Testis (tissue), 3 donors: ENCODE results near the gene ATXN7L1. TPM values are rescaled to one million over a fixed set of nuclear protein-coding genes. Genes with fewer than 3 reads are reported as not detected.

Source experiments
- DNase-seq: peaks from one replicate; pipeline ENCODE4 v3.0.0-alpha.2; 2019
- H3K27ac ChIP-seq, 2 donors: fragments of 200-600 bp; sonication (generic); one replicate each; pipeline ENCODE4 v1.5.1; 2019
- H3K27me3 ChIP-seq: fragments of 200-600 bp; sonication (generic); one replicate; pipeline ENCODE4 v1.5.1; 2019
- H3K36me3 ChIP-seq: fragments of 200-600 bp; sonication (generic); one replicate; pipeline ENCODE4 v1.5.1; 2017; ENCODE audit warnings: low read depth; ENCODE audit errors: missing control alignments
- H3K4me1 ChIP-seq: fragments of 200-600 bp; sonication (generic); one replicate; pipeline ENCODE4 v1.5.1; 2019
- H3K4me3 ChIP-seq, 2 donors: fragments of 200-600 bp; sonication (generic); one replicate each; pipeline ENCODE4 v1.5.1; 2017 to 2019
- H3K9me3 ChIP-seq: fragments of 200-600 bp; sonication (generic); one replicate; pipeline ENCODE4 v1.5.1; 2017
- POLR2A ChIP-seq: fragments of 450-650 bp; IDR thresholded peaks from one replicate; pipeline ENCODE4 v1.6.1; 2017; ENCODE audit warnings: antibody characterized with exemption, mild to moderate bottlenecking, moderate library complexity
- WGBS, 2 donors: methylation state at CpG; one replicate each; pipeline ENCODE4 v1.1.5; 2018; 5-methylcytosine and 5-hydroxymethylcytosine counted together
- intact Hi-C: fragments of 100-400 bp; cut with DNase I; formaldehyde crosslinking; loops from one replicate; pipeline ENCODE4 v1.15.1; 2023; ENCODE audit warnings: low total_unique reads
- polyA plus RNA-seq: library from polyadenylated mRNA; stranded (reverse); fragments of 350-450 nt; fragmentation: Illumina TruSeq; extraction: RNeasy Lipid Tissue Mini Kit (QIAGEN cat#74804); gene quantifications from one replicate; pipeline ENCODE4 v1.2.3, GENCODE V29; 2014; ENCODE audit warnings: low read depth, low replicate concordance; ENCODE audit not compliant: insufficient read depth
- total RNA-seq, 2 donors: library from RNA; depleted of rRNA; stranded (reverse); fragments of >200 nt; gene quantifications; one replicate each; pipeline ENCODE4 v1.2.3, GENCODE V29; 2016
- TF ChIP-seq, protein P1 (sequence below), 3 experiments: fragments of 450-650 bp in 2 of 3; fragments of 200-600 bp in 1 of 3; sonication (generic) in 1 of 3; IDR thresholded peaks; one replicate each; pipeline ENCODE4 v1.5.1; 2016 to 2019; ENCODE audit warnings: antibody characterized with exemption in 3 of 3, mild to moderate bottlenecking in 2 of 3, moderate library complexity in 1 of 3

Gene ATXN7L1
- total and polyA plus RNA-seq, 3 donors from 2014 or later: 35.7 to 61.7 (median 35.9) TPM

DNA sequence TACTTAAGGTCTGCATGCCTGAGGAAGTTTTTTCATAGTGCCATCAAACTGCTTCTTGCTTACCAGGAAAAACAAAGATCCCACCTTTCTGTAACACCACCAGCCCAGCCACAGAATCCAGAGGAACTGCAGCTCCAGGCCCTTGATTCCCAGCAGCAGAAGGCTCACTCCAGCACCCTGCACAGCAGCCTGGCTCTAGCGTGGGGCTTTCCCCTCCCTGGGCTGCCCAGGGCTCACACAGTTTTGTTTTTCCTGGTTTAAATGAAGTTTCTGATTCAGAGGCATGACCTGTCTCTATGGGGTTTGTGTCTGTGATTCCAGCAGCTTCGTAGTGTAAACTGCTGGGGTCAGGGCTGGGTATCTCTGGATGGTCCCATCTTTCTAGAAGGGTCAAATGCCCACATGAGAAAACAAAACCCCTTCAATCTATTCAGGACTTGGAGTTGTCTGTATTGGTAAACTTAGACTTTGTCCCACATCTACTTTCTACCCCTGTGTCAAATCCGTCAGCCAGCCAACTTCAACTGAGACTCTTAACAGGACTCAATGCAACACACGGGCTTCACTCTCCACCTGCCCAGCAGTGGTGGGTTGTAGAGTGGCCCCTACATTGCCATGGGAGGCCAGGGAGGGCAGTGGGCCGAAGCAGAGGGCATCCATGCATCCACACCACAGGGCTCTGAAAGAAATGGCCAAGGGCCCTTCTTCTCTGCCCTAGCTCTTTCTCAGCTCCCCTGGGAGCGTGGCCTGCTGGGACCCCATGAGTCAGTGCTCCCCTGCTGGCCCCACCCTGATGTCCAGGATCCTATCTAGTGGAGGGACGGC is 73.6 kb downstream of the ATXN7L1 start:
- no peak for DNase-seq
- Histone ChIP-seq H3K4me3 (no peak overlapping the region), H3K36me3 (no peaks in the 10 kb centered on the region), H3K27ac (no peak overlapping the region), H3K4me1 (no peaks in the 10 kb centered on the region), H3K9me3 (no peaks in the 10 kb centered on the region), H3K27me3 (no peaks in the 10 kb centered on the region)
- WGBS, 2 donors: 84 to 93% methylated on average over 4 to 7 of the region's 7 CpGs
- TF ChIP-seq, protein P1, sequence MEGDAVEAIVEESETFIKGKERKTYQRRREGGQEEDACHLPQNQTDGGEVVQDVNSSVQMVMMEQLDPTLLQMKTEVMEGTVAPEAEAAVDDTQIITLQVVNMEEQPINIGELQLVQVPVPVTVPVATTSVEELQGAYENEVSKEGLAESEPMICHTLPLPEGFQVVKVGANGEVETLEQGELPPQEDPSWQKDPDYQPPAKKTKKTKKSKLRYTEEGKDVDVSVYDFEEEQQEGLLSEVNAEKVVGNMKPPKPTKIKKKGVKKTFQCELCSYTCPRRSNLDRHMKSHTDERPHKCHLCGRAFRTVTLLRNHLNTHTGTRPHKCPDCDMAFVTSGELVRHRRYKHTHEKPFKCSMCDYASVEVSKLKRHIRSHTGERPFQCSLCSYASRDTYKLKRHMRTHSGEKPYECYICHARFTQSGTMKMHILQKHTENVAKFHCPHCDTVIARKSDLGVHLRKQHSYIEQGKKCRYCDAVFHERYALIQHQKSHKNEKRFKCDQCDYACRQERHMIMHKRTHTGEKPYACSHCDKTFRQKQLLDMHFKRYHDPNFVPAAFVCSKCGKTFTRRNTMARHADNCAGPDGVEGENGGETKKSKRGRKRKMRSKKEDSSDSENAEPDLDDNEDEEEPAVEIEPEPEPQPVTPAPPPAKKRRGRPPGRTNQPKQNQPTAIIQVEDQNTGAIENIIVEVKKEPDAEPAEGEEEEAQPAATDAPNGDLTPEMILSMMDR (IDR thresholded peaks at IDR 0.05): no peak
- TF ChIP-seq POLR2A: no peak
- intact Hi-C loops: no loop called here

DNA sequence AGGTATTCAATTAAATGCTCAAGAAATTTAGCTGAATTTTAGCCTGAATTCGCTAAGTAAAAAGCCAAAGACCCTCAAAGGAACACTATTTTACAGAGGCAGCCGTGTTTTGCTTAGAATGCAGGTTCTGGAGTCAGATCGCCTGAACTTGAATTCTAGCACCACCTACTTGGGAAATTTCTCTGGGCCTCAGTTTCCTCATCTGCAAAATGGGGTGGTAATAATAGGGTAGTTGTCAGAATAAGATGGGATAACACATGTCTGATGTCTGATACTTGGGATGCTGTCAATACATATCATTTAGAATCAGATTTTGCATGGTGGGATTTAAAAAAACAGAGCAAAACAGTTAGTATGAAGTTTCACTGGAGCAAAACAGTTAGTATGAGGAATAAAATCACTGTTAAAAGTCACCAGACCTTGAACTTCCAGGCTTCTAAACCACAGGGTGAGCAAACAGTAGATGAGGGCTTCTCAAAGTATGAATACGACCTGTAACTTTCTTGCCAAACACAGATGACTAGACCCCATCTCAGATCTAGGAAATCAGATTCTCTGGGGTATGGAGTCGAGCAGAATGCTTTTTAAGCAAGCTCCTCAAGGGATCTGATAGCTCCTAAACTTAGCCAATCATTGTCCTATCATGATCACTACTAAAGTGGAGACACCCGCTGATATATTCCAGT is 75.4 kb downstream of the ATXN7L1 start:
- Histone ChIP-seq H3K27me3 (no peaks in the 10 kb centered on the region), H3K4me3 (no peak overlapping the region), H3K4me1 (peaks cover 11% of the 10 kb centered on the region), H3K27ac (no peak overlapping the region), H3K36me3 (no peaks in the 10 kb centered on the region), H3K9me3 (no peaks in the 10 kb centered on the region)
- intact Hi-C loops: no loop called here
- no peak for DNase-seq
- 81 to 94% methylated on average over 6 of the region's 6 CpGs for WGBS, 2 donors
- no peak for TF ChIP-seq POLR2A
- TF ChIP-seq, protein P1 (IDR thresholded peaks at IDR 0.05): no peak

DNA sequence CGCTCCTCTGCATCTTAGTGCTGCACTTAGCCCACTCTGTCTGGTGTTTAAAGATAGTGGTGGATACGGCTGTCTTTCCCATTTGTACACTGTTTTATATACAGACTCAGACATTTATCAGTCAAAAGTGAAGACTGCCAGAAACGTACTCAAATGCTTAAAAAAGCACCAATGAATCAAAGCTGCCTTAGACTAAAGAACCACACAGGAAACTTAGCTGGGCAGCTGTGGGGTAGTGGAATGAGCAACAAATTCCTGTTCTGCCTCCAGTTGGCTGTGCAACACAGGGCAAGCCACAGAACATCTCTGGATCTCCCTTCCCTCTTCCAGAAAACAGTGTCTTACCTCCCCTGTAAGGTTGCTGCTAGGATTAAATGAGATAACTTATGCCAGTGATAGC is 76.0 kb downstream of the ATXN7L1 start:
- no peak overlapping the region for H3K27ac ChIP-seq
- H3K9me3 ChIP-seq: no peaks in the 10 kb centered on the region
- 67 to 78% methylated on average over 3 of the region's 3 CpGs for WGBS, 2 donors

DNA sequence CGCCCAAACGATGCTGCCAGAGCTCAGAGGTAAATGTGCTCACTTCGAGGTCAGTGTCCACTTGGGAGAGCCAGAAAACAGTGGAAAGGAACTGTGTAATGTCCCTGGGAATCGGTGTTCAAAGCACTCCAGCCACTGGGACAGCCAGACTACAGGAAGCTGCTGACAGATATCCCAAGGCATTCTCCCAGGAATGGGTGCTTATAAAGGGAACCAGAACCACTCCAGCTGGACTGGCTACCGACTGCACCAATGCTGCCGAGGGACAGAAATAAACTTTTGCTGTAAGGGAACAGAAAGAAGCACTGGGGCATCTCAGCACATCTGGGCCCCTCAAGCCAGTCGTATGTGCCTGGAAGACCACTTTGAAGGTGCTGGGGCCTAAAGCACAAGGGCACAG is 76.7 kb downstream of the ATXN7L1 start:
- Histone ChIP-seq H3K27ac (no peak overlapping the region), H3K36me3 (no peaks in the 10 kb centered on the region), H3K9me3 (no peaks in the 10 kb centered on the region), H3K4me1 (peaks cover 21% of the 10 kb centered on the region), H3K4me3 (no peak overlapping the region), H3K27me3 (no peaks in the 10 kb centered on the region)
- intact Hi-C loops: no loop called here
- DNase-seq: no peak
- TF ChIP-seq, protein P1 (IDR thresholded peaks at IDR 0.05): no peak
- no peak for TF ChIP-seq POLR2A
- WGBS, 2 donors: 52 to 61% methylated on average over 7 of the region's 7 CpGs

More for the DNA sequence above, 76.0 kb downstream of the ATXN7L1 start:
- Histone ChIP-seq H3K4me1 (peaks cover 16% of the 10 kb centered on the region), H3K4me3 (no peak overlapping the region), H3K27me3 (no peaks in the 10 kb centered on the region), H3K36me3 (no peaks in the 10 kb centered on the region)
- intact Hi-C loops: no loop called here
- TF ChIP-seq POLR2A: no peak
- TF ChIP-seq, protein P1 (IDR thresholded peaks at IDR 0.05): no peak
- no peak for DNase-seq
